B cell (primary cell): ENCODE measurements around the gene ZWINT. TPM values are rescaled to one million over a fixed set of nuclear protein-coding genes. Genes with fewer than 3 reads are reported as not detected.

Experiments used
- ATAC-seq: fragments of 200-7000 bp; cut with Tn5 transposase; one replicate; pipeline ENCODE4 v1.10.0; 2021; ENCODE audit warnings: low read depth, mild to moderate bottlenecking, moderate number of reproducible peaks, moderate library complexity
- CTCF ChIA-PET: fragments of 350-600 bp; sonication (Branson Sonifier 250); formaldehyde crosslinking; loops from one replicate; lab custom pipeline; 2021; ENCODE audit warnings: antibody characterized with exemption, inconsistent platforms; lab: Charles Lee
- POLR2A ChIA-PET: fragments of 350-600 bp; sonication (Branson Sonifier 250); formaldehyde crosslinking; loops from one replicate; lab custom pipeline; 2021; ENCODE audit warnings: antibody characterized with exemption; lab: Charles Lee
- DNase-seq: peaks from one replicate; pipeline ENCODE4 v3.0.0; 2013
- H2AFZ ChIP-seq: 2 replicates; pipeline ENCODE4 v1.6.1; 2012; ENCODE audit warnings: mild to moderate bottlenecking, low read depth, low read length; ENCODE audit not compliant: insufficient read depth, poor library complexity, severe bottlenecking
- H3K27ac ChIP-seq, 2 donors: 1 replicate in 1 of 2; 2 replicates in 1 of 2; pipeline ENCODE4 v1.5.1; 2012 to 2013; ENCODE audit warnings: low read length in 2 of 2, mild to moderate bottlenecking in 2 of 2, moderate library complexity in 1 of 2
- H3K27me3 ChIP-seq, 4 experiments: fragments of 200-600 bp in 1 of 4; sonication (generic) in 1 of 4; replicated peaks in 1 of 4; 1 replicate in 2 of 4; 2 replicates in 2 of 4; pipeline versions ENCODE4 v1.6.1 to v1.7.0; 2013 to 2016; ENCODE audit warnings: low read length in 3 of 4, mild to moderate bottlenecking in 2 of 4, mixed read lengths in 1 of 4, moderate library complexity in 1 of 4; ENCODE audit not compliant: insufficient read depth in 4 of 4, control insufficient read depth in 3 of 4; ENCODE audit errors: control extremely low read depth in 1 of 4
- H3K36me3 ChIP-seq, 2 experiments: replicated peaks in 1 of 2; 1 replicate in 1 of 2; 2 replicates in 1 of 2; pipeline versions ENCODE4 v1.6.1 to v1.7.1; 2013; ENCODE audit warnings: low read length in 1 of 2; ENCODE audit not compliant: insufficient read depth in 2 of 2, control insufficient read depth in 1 of 2; ENCODE audit errors: control extremely low read depth in 1 of 2, extremely low read depth in 1 of 2
- H3K4me1 ChIP-seq, 2 donors: fragments of 200-600 bp in 1 of 2; sonication (generic) in 1 of 2; 1 replicate in 1 of 2; 2 replicates in 1 of 2; pipeline versions ENCODE4 v1.5.1 to v1.6.1; 2013 to 2017; ENCODE audit warnings: low read length in 2 of 2; ENCODE audit not compliant: control insufficient read depth in 2 of 2, insufficient read depth in 2 of 2
- H3K4me2 ChIP-seq: replicated peaks from 2 replicates; pipeline ENCODE3; 2012; ENCODE audit warnings: mild to moderate bottlenecking, low read depth, low read length; ENCODE audit not compliant: poor library complexity, severe bottlenecking
- H3K4me3 ChIP-seq, 5 experiments: fragments of 200-600 bp in 1 of 5; sonication (generic) in 1 of 5; 1 replicate in 3 of 5; 2 replicates in 2 of 5; pipeline versions ENCODE4 v1.5.1 to v1.7.0; 2011 to 2016; ENCODE audit warnings: low read length in 4 of 5, mild to moderate bottlenecking in 4 of 5, low read depth in 2 of 5, control low read depth in 1 of 5, moderate library complexity in 1 of 5; ENCODE audit not compliant: insufficient read depth in 1 of 5; ENCODE audit errors: control extremely low read depth in 1 of 5, extremely low read depth in 1 of 5
- H3K79me2 ChIP-seq: fragments of 200-600 bp; sonication (generic); one replicate; pipeline ENCODE4 v1.6.0; 2016; ENCODE audit warnings: low read length; ENCODE audit not compliant: control insufficient read depth, insufficient read depth
- H3K9ac ChIP-seq: fragments of 200-600 bp; sonication (generic); 2 replicates; pipeline ENCODE4 v1.6.1; 2017; ENCODE audit warnings: mild to moderate bottlenecking, low read length, moderate library complexity
- H3K9me3 ChIP-seq, 3 donors: one replicate each; pipeline versions ENCODE4 v1.6.1 to v1.7.1; 2013; ENCODE audit warnings: low read length in 2 of 3; ENCODE audit not compliant: control insufficient read depth in 2 of 3, insufficient read depth in 1 of 3; ENCODE audit errors: control extremely low read depth in 1 of 3
- H4K20me1 ChIP-seq: 2 replicates; pipeline ENCODE4 v1.6.0; 2012; ENCODE audit warnings: mild to moderate bottlenecking, low read length; ENCODE audit not compliant: insufficient read depth, control insufficient read depth, poor library complexity, severe bottlenecking
- H3K27ac Mint-ChIP-seq: one replicate; pipeline ENCODE4 v1.8.0; 2021; ENCODE audit warnings: mixed read lengths
- H3K27me3 Mint-ChIP-seq: one replicate; pipeline ENCODE4 v1.8.0; 2021; ENCODE audit warnings: mixed read lengths
- H3K4me1 Mint-ChIP-seq: one replicate; pipeline ENCODE4 v1.8.0; 2021; ENCODE audit warnings: mixed read lengths
- H3K4me3 Mint-ChIP-seq: one replicate; pipeline ENCODE4 v1.8.0; 2021; ENCODE audit warnings: mixed read lengths
- H3K9me3 Mint-ChIP-seq: one replicate; pipeline ENCODE4 v1.8.0; 2022; ENCODE audit warnings: mixed read lengths; ENCODE audit not compliant: insufficient read depth
- CTCF ChIP-seq: fragments of 200-600 bp; IDR thresholded peaks from one replicate; pipeline ENCODE4 v1.8.0; 2022; ENCODE audit warnings: antibody characterized with exemption, mild to moderate bottlenecking
- EZH2 ChIP-seq: IDR thresholded peaks from 2 replicates; pipeline ENCODE4 v1.6.1; 2012; ENCODE audit warnings: borderline replicate concordance, low read depth, mild to moderate bottlenecking, moderate library complexity, low read length; ENCODE audit not compliant: insufficient read depth, poor library complexity, severe bottlenecking
- WGBS: methylation state at CpG from one replicate; pipeline ENCODE4 v1.1.5; 2013; ENCODE audit warnings: missing lambda C conversion rate; ENCODE audit not compliant: insufficient coverage; 5-methylcytosine and 5-hydroxymethylcytosine counted together
- intact Hi-C: fragments of 100-400 bp; cut with micrococcal nuclease; formaldehyde crosslinking; loops from one replicate; pipeline ENCODE4 v1.10.0; 2022
- polyA plus RNA-seq: library from polyadenylated mRNA; depleted of rRNA; stranded (reverse); fragments of >200 nt; gene quantifications from 2 replicates; pipeline ENCODE4 v1.2.3, GENCODE V29; 2012
- total RNA-seq, 2 donors: library from RNA; stranded (reverse); fragments of 120-200 nt in 1 of 2; gene quantifications; 1 replicate in 1 of 2; 2 replicates in 1 of 2; pipeline versions ENCODE4 v1.2.3 to v1.2.4, GENCODE V29; 2013 to 2022

ZWINT gene
- total and polyA plus RNA-seq, 2 donors (not counting 1 experiment from before 2014, with no cell fraction given): 0.85 to 1.1 TPM

GRCh38 chr10:56327118-56327517 is 33.9 kb downstream of the ZWINT start:
- Histone ChIP-seq H4K20me1 (no peaks in the 10 kb centered on the region), H2AFZ (no peak overlapping the region), H3K9me3 (no peaks in the 10 kb centered on the region), H3K4me2 (no peak overlapping the region), H3K4me1 (no peaks in the 10 kb centered on the region), H3K27ac (no peak overlapping the region), H3K36me3 (no peaks in the 10 kb centered on the region), H3K79me2 (no peaks in the 10 kb centered on the region), H3K4me3 (no peak overlapping the region), H3K9ac (no peak overlapping the region), H3K27me3 (no peaks in the 10 kb centered on the region)
- no peaks in the 10 kb centered on the region for H3K9me3 Mint-ChIP-seq
- TF ChIP-seq EZH2 (no peak), CTCF (no peak)
- ATAC-seq: no peak
- H3K27me3 Mint-ChIP-seq: no peaks in the 10 kb centered on the region
- no peak overlapping the region for H3K27ac Mint-ChIP-seq
- H3K4me1 Mint-ChIP-seq: no peaks in the 10 kb centered on the region
- intact Hi-C loops: no loop called here
- no peak for DNase-seq
- POLR2A ChIA-PET: no interaction called here
- WGBS: no CpG with 5 or more reads among the region's 3 CpGs
- CTCF ChIA-PET: no interaction called here
- no peak overlapping the region for H3K4me3 Mint-ChIP-seq

GRCh38 chr10:56319386-56319785 is 41.7 kb downstream of the ZWINT start:
- no peaks in the 10 kb centered on the region for H3K27me3 Mint-ChIP-seq
- no peaks in the 10 kb centered on the region for H3K4me1 Mint-ChIP-seq
- intact Hi-C loops: no loop called here
- Histone ChIP-seq H3K27me3 (no peaks in the 10 kb centered on the region), H3K27ac (no peak overlapping the region), H3K4me2 (no peak overlapping the region), H3K9ac (no peak overlapping the region), H4K20me1 (no peaks in the 10 kb centered on the region), H3K4me3 (no peak overlapping the region), H3K9me3 (peaks cover 0 to 5% (median 0%) of the 10 kb centered on the region in 3 donors), H3K4me1 (no peaks in the 10 kb centered on the region), H3K36me3 (no peaks in the 10 kb centered on the region), H2AFZ (no peak overlapping the region), H3K79me2 (no peaks in the 10 kb centered on the region)
- no peak for TF ChIP-seq EZH2
- TF ChIP-seq CTCF: no peak
- no peaks in the 10 kb centered on the region for H3K9me3 Mint-ChIP-seq
- POLR2A ChIA-PET: no interaction called here
- no peak overlapping the region for H3K4me3 Mint-ChIP-seq
- CTCF ChIA-PET: no interaction called here
- DNase-seq (no peak), ATAC-seq (no peak)
- no peak overlapping the region for H3K27ac Mint-ChIP-seq
